Measurements from ENCODE around the gene MAVS. TPM values are rescaled to one million over a fixed set of nuclear protein-coding genes. Genes with fewer than 3 reads are reported as not detected.
A peak's percentile ranks its signal among the peaks of the same experiment; 100 is the strongest.
"Not testable (repeated sequence)": the region's sequence is repeated elsewhere in the genome, so short reads cannot be mapped to it uniquely, and the experiment has no call there.

MAVS gene
- total and polyA plus RNA-seq, 4 donors: 12.3 to 34.9 (median 22.4) TPM

- 97% methylated on average over 4 of the region's 9 CpGs for WGBS (ENCODE audit: insufficient coverage)
- H3K9me3 ChIP-seq (ENCODE audit: control insufficient read depth, insufficient read depth, low read length); H3K27me3 ChIP-seq (ENCODE audit: control insufficient read depth, insufficient read depth, low read length); H3K27ac ChIP-seq (ENCODE audit: low read depth, low read length); H3K4me3 ChIP-seq (ENCODE audit: low read depth, low read length); DNase-seq (ENCODE audit: low read depth in 4 of 6, low spot score in 6 of 6); H3K36me3 ChIP-seq (ENCODE audit: control insufficient read depth, insufficient read depth, low read length): not testable (repeated sequence)
- H3K4me1 ChIP-seq (ENCODE audit: control insufficient read depth, insufficient read depth, low read length): peaks cover 22% of the 10 kb centered on the region
These were observed 2.5 kb upstream of the MAVS start for GRCh38 chr20:3843990-3844619.

- 0% methylated on average over 20 of the region's 22 CpGs for WGBS (ENCODE audit: insufficient coverage)
- peak in 1 of 6 donors; percentile 81 for DNase-seq (ENCODE audit: low read depth in 4 of 6, low spot score in 6 of 6)
- Histone ChIP-seq H3K4me1 (ENCODE audit: control insufficient read depth, insufficient read depth, low read length) (peaks cover 22% of the 10 kb centered on the region), H3K9me3 (ENCODE audit: control insufficient read depth, insufficient read depth, low read length) (no peaks in the 10 kb centered on the region), H3K4me3 (ENCODE audit: low read depth, low read length) (peak overlapping the region; percentile 85), H3K27ac (ENCODE audit: low read depth, low read length) (peak overlapping the region; percentile 87), H3K27me3 (ENCODE audit: control insufficient read depth, insufficient read depth, low read length) (no peaks in the 10 kb centered on the region), H3K36me3 (ENCODE audit: control insufficient read depth, insufficient read depth, low read length) (peaks cover 9% of the 10 kb centered on the region)
These were observed 275 bp upstream of the MAVS start for GRCh38 chr20:3846378-3846739.

- peaks cover 22% of the 10 kb centered on the region for H3K4me1 ChIP-seq (ENCODE audit: control insufficient read depth, insufficient read depth, low read length)
- H3K4me3 ChIP-seq (ENCODE audit: low read depth, low read length): peak overlapping the region; percentile 85
- peak overlapping the region; percentile 87 for H3K27ac ChIP-seq (ENCODE audit: low read depth, low read length)
- WGBS (ENCODE audit: insufficient coverage): 75% methylated on average over 3 of the region's 8 CpGs
- H3K27me3 ChIP-seq (ENCODE audit: control insufficient read depth, insufficient read depth, low read length): no peaks in the 10 kb centered on the region
- H3K9me3 ChIP-seq (ENCODE audit: control insufficient read depth, insufficient read depth, low read length): no peaks in the 10 kb centered on the region
- peak in 2 of 6 donors; percentile 5 to 13 for DNase-seq (ENCODE audit: low read depth in 4 of 6, low spot score in 6 of 6)
- H3K36me3 ChIP-seq (ENCODE audit: control insufficient read depth, insufficient read depth, low read length): peaks cover 13% of the 10 kb centered on the region
These were observed 851 bp downstream of the MAVS start for GRCh38 chr20:3847429-3847940.

- H3K9me3 ChIP-seq (ENCODE audit: control insufficient read depth, insufficient read depth, low read length): no peaks in the 10 kb centered on the region
- WGBS (ENCODE audit: insufficient coverage): 94% methylated on average over 1 of the region's 1 CpG
These were observed 1.9 kb downstream of the MAVS start for GRCh38 chr20:3848565-3848964.

GRCh38 chr20:3854462-3854871, 7.8 kb downstream of the MAVS start:
- Histone ChIP-seq H3K9me3 (ENCODE audit: control insufficient read depth, insufficient read depth, low read length) (no peaks in the 10 kb centered on the region), H3K4me3 (ENCODE audit: low read depth, low read length) (no peak overlapping the region), H3K27me3 (ENCODE audit: control insufficient read depth, insufficient read depth, low read length) (no peaks in the 10 kb centered on the region), H3K27ac (ENCODE audit: low read depth, low read length) (no peak overlapping the region), H3K4me1 (ENCODE audit: control insufficient read depth, insufficient read depth, low read length) (no peaks in the 10 kb centered on the region), H3K36me3 (ENCODE audit: control insufficient read depth, insufficient read depth, low read length) (peaks cover 61% of the 10 kb centered on the region)
- DNase-seq (ENCODE audit: low read depth in 4 of 6, low spot score in 6 of 6): no peak
- 93% methylated on average over 2 of the region's 4 CpGs for WGBS (ENCODE audit: insufficient coverage)

More at GRCh38 chr20:3848565-3848964, 1.9 kb downstream of the MAVS start:
- no peak overlapping the region for H3K27ac ChIP-seq (ENCODE audit: low read depth, low read length)
- peaks cover 22% of the 10 kb centered on the region for H3K4me1 ChIP-seq (ENCODE audit: control insufficient read depth, insufficient read depth, low read length)
- H3K27me3 ChIP-seq (ENCODE audit: control insufficient read depth, insufficient read depth, low read length): no peaks in the 10 kb centered on the region
- DNase-seq (ENCODE audit: low read depth in 4 of 6, low spot score in 6 of 6): no peak
- peaks cover 20% of the 10 kb centered on the region for H3K36me3 ChIP-seq (ENCODE audit: control insufficient read depth, insufficient read depth, low read length)
- H3K4me3 ChIP-seq (ENCODE audit: low read depth, low read length): no peak overlapping the region

- Histone ChIP-seq H3K4me3 (ENCODE audit: low read depth, low read length) (no peak overlapping the region), H3K4me1 (ENCODE audit: control insufficient read depth, insufficient read depth, low read length) (no peaks in the 10 kb centered on the region), H3K36me3 (ENCODE audit: control insufficient read depth, insufficient read depth, low read length) (peaks cover 82% of the 10 kb centered on the region), H3K27ac (ENCODE audit: low read depth, low read length) (no peak overlapping the region), H3K27me3 (ENCODE audit: control insufficient read depth, insufficient read depth, low read length) (no peaks in the 10 kb centered on the region), H3K9me3 (ENCODE audit: control insufficient read depth, insufficient read depth, low read length) (no peaks in the 10 kb centered on the region)
- WGBS (ENCODE audit: insufficient coverage): 80% methylated on average over 11 of the region's 14 CpGs
- peak in 1 of 6 donors; percentile 17 for DNase-seq (ENCODE audit: low read depth in 4 of 6, low spot score in 6 of 6)
These were observed 10.8 kb downstream of the MAVS start for GRCh38 chr20:3857405-3857804.

- H3K36me3 ChIP-seq (ENCODE audit: control insufficient read depth, insufficient read depth, low read length): peaks cover 88% of the 10 kb centered on the region
- H3K9me3 ChIP-seq (ENCODE audit: control insufficient read depth, insufficient read depth, low read length): no peaks in the 10 kb centered on the region
- no peak for DNase-seq (ENCODE audit: low read depth in 4 of 6, low spot score in 6 of 6)
- H3K4me3 ChIP-seq (ENCODE audit: low read depth, low read length): no peak overlapping the region
- no peak overlapping the region for H3K27ac ChIP-seq (ENCODE audit: low read depth, low read length)
- H3K27me3 ChIP-seq (ENCODE audit: control insufficient read depth, insufficient read depth, low read length): no peaks in the 10 kb centered on the region
- H3K4me1 ChIP-seq (ENCODE audit: control insufficient read depth, insufficient read depth, low read length): no peaks in the 10 kb centered on the region
- 92% methylated on average over 2 of the region's 6 CpGs for WGBS (ENCODE audit: insufficient coverage)
These were observed 12.1 kb downstream of the MAVS start for GRCh38 chr20:3858689-3859088.

- Histone ChIP-seq H3K9me3 (ENCODE audit: control insufficient read depth, insufficient read depth, low read length) (no peaks in the 10 kb centered on the region), H3K27ac (ENCODE audit: low read depth, low read length) (no peak overlapping the region), H3K4me1 (ENCODE audit: control insufficient read depth, insufficient read depth, low read length) (no peaks in the 10 kb centered on the region), H3K27me3 (ENCODE audit: control insufficient read depth, insufficient read depth, low read length) (no peaks in the 10 kb centered on the region), H3K4me3 (ENCODE audit: low read depth, low read length) (no peak overlapping the region), H3K36me3 (ENCODE audit: control insufficient read depth, insufficient read depth, low read length) (peaks cover 98% of the 10 kb centered on the region)
- 95% methylated on average over 7 of the region's 7 CpGs for WGBS (ENCODE audit: insufficient coverage)
- DNase-seq (ENCODE audit: low read depth in 4 of 6, low spot score in 6 of 6): no peak
These were observed 14.6 kb downstream of the MAVS start for GRCh38 chr20:3861191-3861590.

- no peak for DNase-seq (ENCODE audit: low read depth in 4 of 6, low spot score in 6 of 6)
- Histone ChIP-seq H3K4me3 (ENCODE audit: low read depth, low read length) (no peak overlapping the region), H3K27ac (ENCODE audit: low read depth, low read length) (no peak overlapping the region), H3K27me3 (ENCODE audit: control insufficient read depth, insufficient read depth, low read length) (no peaks in the 10 kb centered on the region), H3K36me3 (ENCODE audit: control insufficient read depth, insufficient read depth, low read length) (peaks cover 99% of the 10 kb centered on the region), H3K9me3 (ENCODE audit: control insufficient read depth, insufficient read depth, low read length) (no peaks in the 10 kb centered on the region), H3K4me1 (ENCODE audit: control insufficient read depth, insufficient read depth, low read length) (no peaks in the 10 kb centered on the region)
- 100% methylated on average over 1 of the region's 1 CpG for WGBS (ENCODE audit: insufficient coverage)
These were observed 15.7 kb downstream of the MAVS start for GRCh38 chr20:3862333-3862732.

- Histone ChIP-seq H3K36me3 (ENCODE audit: control insufficient read depth, insufficient read depth, low read length) (peaks cover 99% of the 10 kb centered on the region), H3K4me3 (ENCODE audit: low read depth, low read length) (no peak overlapping the region), H3K27me3 (ENCODE audit: control insufficient read depth, insufficient read depth, low read length) (no peaks in the 10 kb centered on the region), H3K4me1 (ENCODE audit: control insufficient read depth, insufficient read depth, low read length) (no peaks in the 10 kb centered on the region), H3K27ac (ENCODE audit: low read depth, low read length) (no peak overlapping the region), H3K9me3 (ENCODE audit: control insufficient read depth, insufficient read depth, low read length) (no peaks in the 10 kb centered on the region)
- no peak for DNase-seq (ENCODE audit: low read depth in 4 of 6, low spot score in 6 of 6)
- WGBS (ENCODE audit: insufficient coverage): 84% methylated on average over 6 of the region's 7 CpGs
These were observed 16.7 kb downstream of the MAVS start for GRCh38 chr20:3863317-3863716.

Measured in spinal cord (tissue), 10 donors.